ENCODE results near the gene AKAP7.

Gene AKAP7

GRCh38 chr6:131134220-131134979 lies 867 bp upstream of the AKAP7 start:
- DNase-seq (ENCODE audit: low spot score), result no peak

GRCh38 chr6:131134980-131135243 lies 355 bp upstream of the AKAP7 start:
- no peak for DNase-seq (ENCODE audit: low spot score)

GRCh38 chr6:131136021-131136786 lies 937 bp downstream of the AKAP7 start:
- DNase-seq (ENCODE audit: low spot score), result peak; percentile 64

- DNase-seq (ENCODE audit: low spot score), result no peak
Measured at GRCh38 chr6:131139599-131139998, 4.3 kb downstream of the AKAP7 start.

DNA sequence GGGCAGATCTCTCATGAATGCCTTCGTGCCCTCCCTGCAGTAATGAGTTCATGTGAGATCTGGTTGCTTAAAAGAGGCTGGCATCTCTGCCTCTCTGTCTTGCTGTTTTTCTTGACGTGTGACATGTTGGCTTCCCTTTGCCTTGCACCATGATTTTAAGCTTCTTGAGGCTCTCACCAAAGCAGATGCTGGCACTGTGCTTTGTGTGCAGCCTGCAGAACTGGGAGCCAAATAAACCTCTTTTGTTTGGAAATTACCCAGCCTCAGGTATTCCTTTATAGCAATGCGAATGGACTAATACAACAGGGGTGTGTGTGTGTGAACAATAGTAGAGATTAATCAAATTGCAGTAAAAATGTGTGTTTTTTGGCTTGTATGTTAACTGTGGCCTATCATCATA lies 8.1 kb downstream of the AKAP7 start:
- DNase-seq (ENCODE audit: low spot score), result no peak

DNA sequence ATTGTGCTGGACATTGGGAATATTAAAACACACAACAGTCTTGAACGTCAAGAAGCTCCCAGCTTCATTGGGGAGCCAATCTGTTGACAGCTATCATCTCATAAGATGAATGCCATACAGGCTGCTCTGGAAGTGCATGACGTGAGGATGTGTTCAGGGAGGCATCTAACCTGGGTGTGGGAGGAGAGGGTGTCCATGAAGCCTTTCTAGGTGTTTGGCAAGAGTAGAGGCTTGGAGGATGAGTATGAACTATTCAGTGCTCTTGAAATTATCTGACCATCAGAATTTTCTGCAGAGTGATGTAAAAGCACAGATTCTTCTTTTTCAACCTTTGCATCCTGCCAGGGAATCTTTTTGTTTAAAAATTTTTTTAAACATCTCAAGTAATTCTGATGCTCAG lies 11.6 kb downstream of the AKAP7 start:
- no peak for DNase-seq (ENCODE audit: low spot score)

GRCh38 chr6:131156411-131156810 lies 21.1 kb downstream of the AKAP7 start:
- no peak for DNase-seq (ENCODE audit: low spot score)

DNA sequence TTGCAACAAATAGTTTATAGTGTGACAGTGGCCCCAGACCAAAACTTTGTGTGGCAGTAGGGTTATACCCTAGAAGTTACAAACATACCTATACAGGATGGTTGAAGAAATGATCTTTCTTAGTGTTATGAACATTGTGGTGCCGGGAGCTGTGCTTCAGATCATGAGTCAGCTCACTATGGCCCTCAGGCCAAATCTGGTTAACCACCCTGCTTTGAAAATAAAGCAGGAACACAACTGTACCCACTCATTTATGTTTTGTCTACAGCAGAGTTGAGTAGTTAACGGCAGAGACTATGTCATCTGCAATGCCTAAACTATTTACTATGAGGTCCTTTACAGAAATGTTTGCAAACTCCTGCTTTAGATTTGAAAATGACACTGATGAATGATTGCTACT lies 24.3 kb downstream of the AKAP7 start:
- peak; percentile 30 for DNase-seq (ENCODE audit: low spot score)

GRCh38 chr6:131160254-131160758 lies 25.0 kb downstream of the AKAP7 start:
- no peak for DNase-seq (ENCODE audit: low spot score)

DNA sequence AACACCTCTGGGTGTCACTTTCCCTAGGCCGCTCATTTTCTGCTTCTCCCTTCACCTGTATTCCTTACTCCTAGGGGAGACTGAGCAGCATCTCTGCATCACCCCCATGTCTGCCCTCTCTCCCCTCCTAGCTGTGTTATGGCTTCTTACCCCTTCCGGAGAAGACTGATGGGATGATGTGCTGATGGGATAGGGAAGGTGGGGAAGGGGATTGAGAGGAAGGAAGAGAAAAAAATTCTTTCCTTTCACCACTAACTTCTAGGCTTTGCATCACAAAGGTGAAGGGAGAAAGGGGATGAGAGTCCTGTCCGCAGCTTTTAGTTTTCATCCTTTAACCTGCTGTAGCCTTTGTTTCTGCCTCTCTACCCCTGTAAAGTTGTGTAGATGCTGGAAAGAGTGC lies 26.7 kb downstream of the AKAP7 start:
- DNase-seq (ENCODE audit: low spot score), result no peak

- no peak for DNase-seq (ENCODE audit: low spot score)
Measured at GRCh38 chr6:131163886-131164285, 28.6 kb downstream of the AKAP7 start.

DNA sequence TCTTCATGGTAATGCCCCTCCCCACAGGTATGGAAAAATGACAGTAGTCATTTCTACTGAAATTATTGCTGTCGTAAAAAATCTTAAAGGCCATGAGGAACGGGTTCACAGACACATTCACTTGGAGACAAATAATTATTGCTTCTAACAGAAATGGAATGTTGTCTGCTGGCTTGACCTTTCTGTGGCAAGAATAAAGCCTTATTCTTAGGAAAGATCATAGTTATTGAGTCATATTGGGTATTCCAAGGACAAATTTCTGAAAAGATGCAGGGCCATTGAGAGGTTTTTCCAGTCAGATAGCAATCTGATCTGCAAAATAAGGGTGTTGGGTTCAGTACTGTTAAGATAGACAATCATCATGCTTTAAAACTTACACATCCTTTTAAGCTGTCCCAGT lies 29.2 kb downstream of the AKAP7 start:
- no peak for DNase-seq (ENCODE audit: low spot score)

DNA sequence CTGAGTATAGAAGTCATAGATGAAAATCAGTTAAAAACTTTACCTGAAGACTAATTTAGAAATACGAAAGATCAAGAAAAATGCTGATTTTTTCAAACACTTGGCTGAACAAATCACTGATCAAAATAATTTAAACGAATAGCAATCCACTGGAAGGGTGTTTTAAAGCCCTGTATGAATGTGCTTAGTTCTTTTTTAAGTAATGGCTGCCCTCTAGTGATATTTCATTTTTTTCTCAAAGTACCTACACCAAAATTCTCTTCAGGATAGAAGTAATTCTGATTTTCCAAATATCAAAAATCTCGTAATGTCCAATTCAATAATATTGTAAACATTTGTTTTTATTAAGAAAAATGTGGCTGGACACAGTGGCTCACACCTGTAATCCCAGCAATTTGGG lies 32.5 kb downstream of the AKAP7 start:
- no peak for DNase-seq (ENCODE audit: low spot score)

- no peak for DNase-seq (ENCODE audit: low spot score)
Measured at GRCh38 chr6:131169613-131170012, 34.3 kb downstream of the AKAP7 start.

GRCh38 chr6:131172222-131172621 lies 37.0 kb downstream of the AKAP7 start:
- no peak for DNase-seq (ENCODE audit: low spot score)

DNA sequence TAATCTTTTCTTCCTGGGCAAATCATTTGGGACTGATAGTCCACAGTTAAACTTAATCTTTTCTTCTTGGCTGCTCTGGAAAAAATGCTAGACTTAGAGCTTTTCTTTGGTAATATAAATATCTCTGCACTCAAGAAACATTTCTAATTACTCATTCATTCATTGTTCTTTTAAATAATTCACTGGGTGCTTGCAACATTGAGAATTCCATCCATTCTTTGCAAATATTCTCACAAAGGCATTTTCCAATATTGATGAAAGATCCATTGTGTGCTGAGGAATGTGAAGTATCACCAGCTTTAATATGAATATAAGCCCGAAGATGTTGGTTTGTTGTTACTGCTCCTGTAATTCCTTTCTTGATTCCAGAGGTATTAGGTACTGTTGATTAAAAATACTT lies 38.4 kb downstream of the AKAP7 start:
- DNase-seq (ENCODE audit: low spot score), result peak; percentile 9

DNA sequence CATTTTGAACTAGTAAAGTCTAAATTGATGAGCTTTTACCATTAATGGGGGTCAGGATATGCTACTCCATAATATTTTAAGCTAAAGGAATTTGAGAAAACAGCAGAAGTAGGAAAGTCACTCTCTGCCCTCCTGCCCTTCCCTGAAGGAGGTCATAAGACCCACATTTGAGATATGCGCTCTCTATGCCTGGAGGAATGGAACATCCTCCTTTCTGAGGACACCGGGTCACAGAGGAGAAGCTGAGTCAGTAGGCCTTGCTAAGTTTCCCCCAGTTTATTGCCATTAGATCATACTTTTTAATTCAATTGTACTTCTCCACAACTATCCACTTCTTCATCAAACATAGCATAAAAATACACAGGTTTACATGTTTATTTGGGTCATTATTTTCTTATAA lies 40.3 kb downstream of the AKAP7 start:
- no peak for DNase-seq (ENCODE audit: low spot score)

DNA sequence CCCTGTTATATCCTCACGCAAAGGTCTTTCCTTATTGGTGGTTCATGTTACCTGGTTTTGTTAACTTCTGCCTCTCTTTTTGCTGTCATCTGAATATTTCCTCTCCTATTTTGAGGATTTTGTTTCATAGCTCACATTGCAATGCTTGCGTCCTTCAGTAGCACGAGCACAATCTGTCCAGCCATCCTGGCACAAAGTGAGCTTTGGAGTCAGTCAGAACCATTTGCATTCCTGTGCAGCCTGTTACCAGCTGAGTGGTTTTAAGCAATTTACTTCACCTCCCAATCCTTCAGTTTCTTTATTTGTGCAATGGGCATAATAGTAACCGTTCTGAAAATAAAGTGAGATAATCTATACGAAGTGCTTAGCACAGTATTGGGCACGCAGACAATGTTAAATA lies 42.7 kb downstream of the AKAP7 start:
- DNase-seq (ENCODE audit: low spot score), result no peak

DNA sequence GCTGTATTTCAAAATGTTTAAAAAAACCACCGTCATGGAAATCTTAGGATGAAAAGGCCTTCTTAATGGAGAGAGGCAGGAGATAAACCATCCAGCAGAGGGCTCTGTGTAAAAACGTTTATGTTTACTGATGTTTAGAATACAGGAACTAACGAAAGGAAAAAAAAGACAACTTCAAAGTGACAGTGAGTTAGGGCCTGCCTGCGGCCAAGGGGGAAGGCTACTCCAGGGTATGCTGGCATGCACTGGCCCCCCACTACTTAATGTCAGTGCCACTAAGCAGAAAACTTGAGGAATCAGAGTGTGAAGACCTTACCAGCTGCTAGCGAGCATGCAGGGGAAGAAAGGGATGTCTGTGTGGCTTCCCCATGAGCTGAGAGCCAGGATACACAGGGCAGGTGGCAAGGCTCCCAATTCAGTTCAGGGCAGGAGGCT lies 47.7 kb downstream of the AKAP7 start:
- DNase-seq (ENCODE audit: low spot score), result peak; percentile 16

DNA sequence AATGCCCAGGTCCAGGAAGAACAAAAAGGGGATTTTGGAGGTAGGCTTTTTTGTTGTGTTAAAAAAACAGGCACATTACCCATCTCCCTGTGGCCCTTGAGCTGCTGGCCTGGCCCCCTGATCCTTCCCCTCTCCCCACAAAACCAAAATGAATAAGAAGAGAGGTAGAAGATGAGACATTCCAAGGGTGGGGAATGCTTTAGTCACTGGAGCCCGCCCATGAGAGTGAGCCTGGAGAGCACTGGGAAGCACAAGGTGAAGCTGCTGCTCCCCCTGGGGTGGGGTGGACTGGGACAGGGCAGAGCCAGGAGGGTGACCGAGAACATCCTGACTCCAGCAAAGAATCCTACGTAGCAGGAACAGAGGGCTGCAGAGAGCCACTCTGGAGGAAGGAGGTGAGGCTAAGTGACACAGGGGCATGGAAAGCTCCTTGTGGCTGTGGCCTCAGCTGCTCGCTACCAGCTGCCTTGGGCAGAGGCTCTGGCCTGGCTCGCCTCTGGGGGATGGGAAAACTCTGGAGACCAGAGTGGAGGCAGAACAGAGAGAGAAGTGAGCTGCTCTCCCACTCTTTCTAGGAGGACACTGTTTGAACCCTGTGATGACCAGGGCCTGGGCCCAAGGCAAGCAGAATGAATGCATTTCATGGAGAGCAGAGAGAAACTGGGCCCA lies 48.3 kb downstream of the AKAP7 start:
- no peak for DNase-seq (ENCODE audit: low spot score)

DNA sequence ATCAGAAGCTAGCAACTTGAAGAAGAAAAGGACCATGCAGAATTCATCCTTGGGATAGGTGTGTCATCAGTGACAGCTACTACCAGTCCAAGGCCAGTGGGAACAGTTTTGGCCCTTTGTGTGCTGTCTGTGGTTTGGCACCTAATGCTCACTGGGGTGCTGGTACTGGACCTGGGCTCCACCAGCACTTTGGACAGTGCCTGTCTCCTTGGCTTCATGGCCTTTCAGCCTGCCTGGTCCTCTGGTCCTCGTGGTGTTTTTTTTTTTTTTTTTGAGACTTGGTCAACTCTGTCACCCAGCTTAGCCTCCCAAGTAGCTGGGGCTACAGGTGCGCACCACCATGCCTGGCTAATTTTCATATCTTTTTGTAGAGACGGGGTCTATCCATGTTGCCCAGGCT lies 56.3 kb downstream of the AKAP7 start:
- no peak for DNase-seq (ENCODE audit: low spot score)

DNA sequence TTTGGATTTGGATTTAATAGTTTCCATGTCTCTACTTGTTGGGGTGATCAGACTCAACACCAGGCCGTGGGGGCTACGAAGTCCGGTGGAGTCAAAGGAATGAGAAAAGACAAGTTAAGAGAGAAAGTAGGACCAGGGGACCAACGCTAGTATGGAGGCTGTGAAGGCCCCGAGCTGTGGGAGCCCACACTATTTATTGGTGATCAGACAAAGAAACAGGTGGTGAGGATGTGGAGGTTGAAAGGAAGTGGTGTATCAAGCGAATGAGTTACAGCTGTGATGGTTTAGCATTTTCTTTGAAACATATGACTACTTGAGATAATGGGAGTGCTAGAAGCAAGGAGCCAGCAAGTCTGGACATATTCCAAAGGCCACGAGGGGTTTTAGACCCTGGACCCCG lies 62.4 kb downstream of the AKAP7 start:
- no peak for DNase-seq (ENCODE audit: low spot score)
